Activated CD4-positive, alpha-beta T cell treated with anti-CD3 and anti-CD28 coated beads, Interleukin-2, amount 50 U/mL, for 4 hours (primary cell): Measurements from ENCODE around the gene TMEM72.
"Not testable (repeated sequence)": the region's sequence is repeated elsewhere in the genome, so short reads cannot be mapped to it uniquely, and the experiment has no call there.

ENCODE experiments used
- DNase-seq, 2 experiments: peaks; one replicate each; pipeline ENCODE4 v3.0.0-alpha.2; 2020

The TMEM72 gene

DNA sequence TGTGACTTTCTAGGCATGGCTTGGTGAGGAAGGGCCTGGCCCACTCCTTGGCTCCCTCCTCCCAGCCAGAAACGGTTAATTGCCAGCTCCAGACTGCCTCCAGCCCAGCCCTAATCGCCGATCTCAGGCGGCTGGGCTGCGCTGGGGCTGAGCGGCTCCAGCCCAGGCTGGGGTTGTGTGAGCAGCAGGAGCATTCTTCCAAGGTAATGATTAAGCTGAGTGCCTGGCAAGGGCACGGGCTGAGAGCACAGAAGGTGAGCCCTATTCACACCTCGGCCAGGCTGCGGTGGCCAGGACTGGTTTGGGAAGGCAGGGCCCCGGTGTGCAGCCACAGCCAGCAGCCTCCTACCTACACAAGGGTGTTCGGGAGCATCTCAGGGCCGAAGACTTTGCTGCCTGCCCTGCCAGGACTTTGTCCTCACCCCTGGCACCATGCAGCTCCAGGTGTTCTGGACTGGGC is at the start of gene TMEM72:
TMEM72 (plus strand) TSS at position 257 of the 460 bp plus-strand sequence; CDS start at position 433, 176 bp downstream.
- DNase-seq = no peak

DNA sequence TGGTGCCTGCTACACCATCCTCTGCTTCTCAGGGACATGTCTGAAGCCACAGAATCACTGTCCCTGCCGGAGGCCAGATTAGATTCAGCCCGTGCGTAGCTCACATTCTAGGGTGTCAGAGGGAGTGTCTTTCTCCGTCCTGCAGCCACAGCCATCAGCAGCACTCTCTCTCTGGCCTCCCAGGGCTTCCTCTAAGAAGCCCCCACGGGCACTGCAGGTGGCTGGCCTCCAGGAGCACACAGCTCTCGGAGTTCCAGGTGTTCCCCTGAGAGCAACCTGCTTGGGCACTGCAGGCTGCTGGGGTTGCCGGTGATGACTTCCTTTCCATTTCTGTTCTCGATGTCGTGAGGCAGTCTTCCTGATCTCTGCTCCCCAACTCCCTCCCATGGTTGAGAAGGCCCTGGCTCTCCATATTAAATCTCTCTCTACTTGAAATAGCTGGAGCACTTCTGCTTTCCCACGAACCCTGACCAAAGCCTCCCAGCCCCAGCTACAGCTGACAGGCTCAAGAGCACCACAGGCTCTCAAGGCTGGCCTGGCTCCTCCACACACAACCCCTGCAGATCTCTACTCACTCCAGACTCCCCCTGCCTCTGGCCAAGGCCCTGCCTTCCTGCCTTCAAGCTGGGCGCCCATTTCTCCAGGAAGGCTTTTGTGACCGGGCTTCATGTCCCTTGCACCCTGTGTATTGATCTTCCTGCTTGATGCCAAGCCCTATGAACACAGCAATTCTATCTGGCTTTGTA is 49.0 kb upstream of the TMEM72 start:
- DNase-seq = no peak

DNA sequence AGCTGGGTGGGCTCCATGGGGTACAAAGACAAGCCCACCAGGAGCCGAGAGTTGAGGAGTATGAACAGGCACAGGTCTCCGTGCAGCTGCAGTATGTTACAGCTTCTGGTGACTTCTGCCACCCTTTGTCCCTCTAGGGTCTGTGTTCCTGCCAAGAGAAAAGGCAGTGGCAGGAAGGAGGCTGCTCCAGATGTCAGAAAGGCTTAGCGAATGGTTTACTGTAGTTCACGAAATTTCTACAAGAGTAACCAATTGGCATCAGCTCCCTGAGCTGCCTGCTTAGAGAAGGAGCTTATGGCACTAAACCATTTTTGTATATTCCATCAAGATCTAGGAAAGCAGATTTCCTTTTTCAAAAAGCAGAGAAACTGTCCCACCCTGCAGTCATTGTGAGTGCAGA is 48.2 kb upstream of the TMEM72 start:
- no peak for DNase-seq

DNA sequence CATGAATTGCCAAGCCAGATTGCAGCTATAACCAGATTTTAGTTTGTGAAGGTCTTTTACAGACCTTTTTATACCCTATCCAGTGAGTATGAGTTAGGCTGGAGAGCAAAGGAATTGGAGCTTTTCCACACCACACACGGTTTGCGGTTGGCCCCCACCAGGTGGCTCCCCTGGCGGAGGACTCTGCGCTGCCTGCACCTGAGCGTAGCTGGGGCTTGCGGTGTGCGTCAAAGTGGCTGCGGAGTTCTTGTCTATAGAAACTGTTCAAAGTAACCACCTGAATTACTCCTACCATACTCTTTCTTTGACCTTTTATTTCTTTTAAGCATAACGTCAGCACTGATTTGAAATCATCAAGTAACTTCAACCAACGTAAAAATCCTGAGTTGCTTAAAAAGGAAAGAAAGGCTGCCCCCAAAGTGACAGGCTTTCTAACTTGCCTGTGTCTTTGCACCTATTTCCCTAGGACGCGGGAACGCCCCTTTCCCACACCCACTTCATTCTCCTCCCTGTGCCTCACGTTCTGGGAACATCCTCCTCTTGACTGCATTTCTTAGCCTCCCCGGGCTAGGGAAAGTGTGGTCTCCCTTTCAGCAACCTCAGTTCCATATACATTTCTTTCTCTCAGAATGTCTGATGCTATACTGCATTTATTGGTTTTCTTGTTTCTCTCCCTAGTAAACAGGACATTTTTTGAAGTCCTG is 47.6 kb upstream of the TMEM72 start:
- DNase-seq = no peak

DNA sequence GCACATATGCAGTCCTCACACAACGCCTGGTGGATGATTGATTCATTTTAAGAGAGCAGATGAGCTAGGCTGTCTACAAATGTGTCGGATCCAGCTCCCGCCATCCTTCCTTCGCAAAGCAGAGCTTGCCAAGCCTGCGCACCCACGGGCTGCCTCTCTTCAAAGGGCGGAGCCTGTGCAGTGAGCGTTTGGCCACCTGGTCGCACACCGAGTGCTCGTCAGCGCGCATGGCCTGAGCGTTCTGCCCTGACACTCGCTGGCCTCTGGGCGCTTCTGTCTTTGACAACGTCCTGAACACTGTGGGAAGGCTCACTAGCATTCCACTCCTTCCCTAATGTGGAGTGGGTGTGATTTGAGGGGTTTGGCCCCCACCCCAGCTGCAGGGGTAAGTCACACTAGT is 47.1 kb upstream of the TMEM72 start:
- DNase-seq = no peak

DNA sequence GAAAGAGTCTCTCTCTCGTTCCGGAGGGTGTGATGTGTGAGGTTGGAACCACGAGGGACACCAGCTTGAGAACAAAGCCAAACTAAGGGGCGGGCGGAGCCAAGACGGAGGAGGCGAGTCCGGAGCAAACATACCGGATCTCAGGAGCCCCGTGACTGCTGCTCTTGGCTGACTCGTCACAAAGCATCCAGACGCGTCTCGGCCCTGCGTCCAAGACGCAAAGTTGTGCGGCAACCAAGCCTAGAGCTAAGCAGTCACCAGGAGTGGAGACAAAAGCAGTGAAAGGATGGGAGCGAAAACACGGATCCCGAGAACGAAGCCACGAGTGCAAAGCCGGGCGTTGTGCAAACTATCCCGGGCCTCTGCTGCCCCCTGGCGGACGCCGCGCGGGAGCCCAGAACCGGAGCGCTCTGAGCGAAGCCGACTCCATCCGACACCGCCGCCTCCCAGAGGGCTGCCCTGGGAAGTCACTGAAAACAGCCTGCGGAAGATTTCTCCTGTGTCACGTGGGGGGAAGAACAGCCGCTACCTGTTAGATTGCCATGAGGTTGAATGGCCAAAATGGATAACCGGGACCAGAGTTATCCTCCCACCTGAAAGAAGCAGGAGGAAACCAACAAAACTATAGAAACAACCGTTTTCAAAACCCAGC is 46.4 kb upstream of the TMEM72 start:
- peak; percentile 72 to 81 for DNase-seq

DNA sequence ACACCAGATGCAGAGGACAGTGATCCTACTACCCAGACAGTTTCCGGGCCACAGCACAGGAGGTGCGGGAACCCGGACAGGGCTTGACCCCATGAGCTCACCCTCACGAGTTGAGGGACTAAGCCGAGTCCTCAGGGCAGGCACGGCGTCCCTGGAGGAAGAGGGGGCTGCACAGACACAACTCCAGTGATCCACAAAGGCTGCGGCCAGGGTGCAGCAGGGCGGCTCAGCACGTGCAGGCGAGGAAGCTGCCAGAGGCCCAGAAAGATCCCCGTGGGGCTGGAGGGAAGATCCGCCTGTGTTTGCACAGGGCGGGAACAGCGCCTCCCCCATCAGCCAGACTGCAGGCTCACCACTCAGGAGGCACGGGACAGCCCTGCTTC is 45.9 kb upstream of the TMEM72 start:
- no peak for DNase-seq

DNA sequence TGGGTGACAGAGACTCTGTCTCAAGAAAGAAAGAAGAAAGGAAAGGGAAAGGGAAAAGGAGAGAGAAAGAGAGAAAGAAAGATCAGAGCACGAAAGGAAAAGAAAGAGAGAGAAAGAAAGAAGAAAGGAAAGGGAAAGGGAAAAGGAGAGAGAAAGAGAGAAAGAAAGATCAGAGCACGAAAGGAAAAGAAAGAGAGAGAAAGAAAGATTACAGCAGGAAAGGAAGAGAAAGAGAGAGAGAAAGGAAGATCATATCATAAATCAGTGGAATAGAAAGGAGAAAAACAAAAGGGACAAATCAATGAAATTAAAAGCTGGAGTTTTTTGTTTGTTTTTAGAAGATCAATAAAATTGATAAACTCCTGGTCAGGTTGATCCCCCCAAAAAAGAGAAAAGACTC is 44.8 kb upstream of the TMEM72 start:
- DNase-seq = not testable (repeated sequence)

DNA sequence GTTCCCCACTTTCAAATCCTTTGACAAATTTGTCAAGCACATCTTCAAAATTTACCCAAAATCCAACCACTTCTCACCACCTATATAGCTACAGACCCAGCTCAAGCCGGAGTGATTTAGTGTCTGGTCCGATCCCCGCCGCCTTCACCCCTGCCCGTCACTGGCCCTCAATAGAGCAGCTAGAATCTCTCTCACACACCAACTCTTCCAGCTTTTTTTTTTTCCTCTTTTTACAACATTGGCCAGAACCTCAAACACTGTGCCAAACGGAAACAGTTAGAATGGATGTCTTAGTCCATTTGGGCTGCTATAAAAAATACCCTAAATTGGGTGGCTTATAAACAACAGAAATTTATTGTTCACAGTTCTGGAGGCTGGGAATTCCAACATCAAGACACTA is 41.1 kb upstream of the TMEM72 start:
- DNase-seq = no peak

DNA sequence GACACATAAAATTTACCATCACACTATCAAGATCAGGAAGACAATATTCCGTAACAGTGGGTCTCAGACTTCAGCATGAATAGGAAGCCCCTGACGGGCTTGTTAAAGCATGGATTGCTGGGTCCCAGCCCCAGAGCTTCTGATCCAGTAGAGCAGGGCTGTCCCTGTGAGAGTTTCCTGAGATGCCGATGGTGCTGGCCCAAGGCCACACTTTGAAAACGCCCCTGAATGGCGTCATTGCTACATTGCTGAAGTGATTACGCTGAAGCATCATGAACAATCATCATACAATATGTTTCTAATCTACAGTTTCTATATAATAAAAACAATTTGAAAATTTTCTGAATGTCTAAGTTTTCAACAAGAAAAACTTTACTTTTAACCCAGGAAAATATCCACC is 38.0 kb upstream of the TMEM72 start:
- DNase-seq = no peak

DNA sequence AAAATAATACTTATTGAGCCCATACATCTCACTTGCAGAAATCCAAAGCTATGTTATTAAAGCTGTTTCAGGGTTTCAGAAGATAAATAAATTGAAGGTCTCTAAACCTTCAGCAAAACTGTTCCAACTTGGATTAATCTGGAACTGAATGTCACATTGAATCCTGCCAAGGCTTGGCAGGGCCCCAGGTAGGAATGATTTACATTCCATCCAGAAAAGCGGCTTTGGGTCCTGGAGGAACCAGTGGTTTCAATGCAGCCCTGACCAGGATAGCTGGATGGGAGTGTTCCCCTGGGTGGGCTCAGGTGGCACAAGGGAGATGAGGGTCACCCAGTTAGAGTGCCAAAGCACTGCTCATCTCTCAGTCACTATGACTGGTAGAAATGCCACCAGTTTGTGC is 37.0 kb upstream of the TMEM72 start:
- no peak for DNase-seq

DNA sequence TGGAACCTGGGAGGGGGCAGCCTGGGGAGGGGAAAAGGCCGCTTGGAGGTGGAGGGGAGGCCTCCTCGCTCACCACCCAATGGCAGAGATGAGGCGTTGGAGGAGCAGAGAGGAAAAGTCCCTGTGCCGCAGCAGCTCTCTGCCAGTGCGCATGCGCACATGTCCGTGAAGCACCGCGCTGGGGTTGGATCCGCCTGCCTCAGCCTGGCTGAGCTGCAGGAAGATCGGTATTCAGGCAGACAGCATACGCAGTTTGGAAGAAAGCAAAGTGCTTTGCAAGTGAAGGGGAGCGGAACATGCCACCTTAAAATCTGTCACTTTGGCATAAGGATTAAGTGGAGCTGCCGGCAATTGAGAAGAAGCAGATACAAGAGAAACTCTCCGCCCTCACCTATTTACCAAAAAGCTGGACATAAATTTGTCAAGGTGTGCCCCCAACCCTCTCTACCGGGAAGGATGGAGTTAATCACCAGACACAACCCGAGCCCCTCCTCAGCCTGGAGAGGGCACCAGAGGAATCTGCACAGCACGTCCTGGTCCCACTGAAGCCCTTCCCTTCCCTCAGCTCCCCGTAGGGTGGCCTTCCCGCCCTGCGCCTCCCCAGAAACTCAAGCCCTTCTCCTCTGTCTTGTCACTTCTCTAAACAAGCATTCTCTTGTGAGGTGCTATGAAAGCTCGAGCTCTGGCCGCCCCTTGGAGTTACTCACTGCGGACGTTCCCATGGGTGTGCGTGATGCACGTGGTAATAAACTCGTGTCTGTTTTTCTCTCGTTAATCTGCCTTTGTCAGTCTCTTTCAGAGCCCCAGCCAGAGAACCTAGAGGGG is 32.2 kb upstream of the TMEM72 start:
- peak; percentile 58 for DNase-seq

DNA sequence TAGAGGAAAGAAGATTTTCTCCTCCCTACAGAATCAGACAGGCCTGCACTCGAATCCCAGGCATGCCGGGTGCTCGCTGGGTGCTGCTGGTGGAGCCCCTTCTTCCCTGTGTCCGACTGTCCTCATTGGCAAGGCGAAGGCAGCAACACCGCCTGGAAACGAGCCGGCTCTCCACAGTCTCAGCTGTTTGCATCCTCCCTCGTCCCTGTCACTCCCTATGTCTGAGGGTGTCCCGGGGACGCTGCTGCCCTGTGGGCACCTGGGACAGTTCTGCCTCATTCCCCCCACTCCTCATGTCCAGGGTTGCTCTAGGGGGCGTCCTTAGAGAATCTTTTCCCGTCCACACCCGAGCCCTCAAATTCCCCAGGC is 31.6 kb upstream of the TMEM72 start:
- DNase-seq = no peak

DNA sequence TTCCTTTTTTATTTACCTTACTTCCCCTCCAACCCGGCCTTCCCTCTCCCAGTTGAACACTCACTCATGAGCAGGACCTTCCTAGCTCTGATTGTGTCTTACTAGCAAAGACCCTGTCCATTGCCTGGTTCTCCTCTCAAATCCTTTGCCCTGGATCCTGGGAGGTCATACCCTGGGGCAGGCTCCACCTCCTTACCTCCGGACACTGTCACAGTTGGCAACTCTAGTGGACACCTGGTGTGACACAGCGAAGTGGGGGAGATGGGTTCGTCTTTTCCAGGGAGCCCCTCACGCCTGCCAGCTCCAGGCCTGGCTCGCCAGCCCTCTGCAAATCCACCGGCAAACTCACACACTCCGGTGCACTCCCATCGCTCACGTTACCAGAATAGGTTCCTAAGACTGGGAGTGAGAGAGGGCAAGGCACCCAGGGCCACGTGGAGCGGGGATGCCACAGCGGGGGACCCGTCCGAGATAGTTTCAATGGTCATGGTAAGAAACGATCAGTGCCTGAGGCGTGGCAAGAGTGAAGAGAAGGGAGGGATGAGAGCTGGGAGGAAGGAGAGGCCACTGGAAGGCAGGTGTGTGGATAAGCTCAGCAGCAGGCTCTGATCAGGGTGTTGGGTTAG is 30.9 kb upstream of the TMEM72 start:
- no peak for DNase-seq

DNA sequence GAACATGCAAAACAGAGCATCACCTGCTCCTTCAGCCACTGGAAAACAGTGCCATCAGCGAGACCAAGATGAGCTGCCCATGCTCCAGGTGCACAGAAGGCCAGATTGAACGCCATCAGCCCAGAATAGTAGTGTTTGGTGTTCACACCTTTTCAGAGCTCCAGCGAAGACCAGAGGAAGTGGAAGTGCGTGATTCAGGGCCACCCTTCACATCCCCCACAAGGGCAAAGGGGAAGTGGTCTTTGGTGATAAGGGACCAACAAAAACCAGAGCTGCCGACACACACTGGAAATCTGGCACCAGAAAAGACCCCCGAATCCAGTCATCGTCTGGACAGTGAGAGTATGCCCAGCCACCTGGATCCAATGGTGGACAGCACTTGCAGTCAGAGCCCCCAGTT is 29.5 kb upstream of the TMEM72 start:
- no peak for DNase-seq

DNA sequence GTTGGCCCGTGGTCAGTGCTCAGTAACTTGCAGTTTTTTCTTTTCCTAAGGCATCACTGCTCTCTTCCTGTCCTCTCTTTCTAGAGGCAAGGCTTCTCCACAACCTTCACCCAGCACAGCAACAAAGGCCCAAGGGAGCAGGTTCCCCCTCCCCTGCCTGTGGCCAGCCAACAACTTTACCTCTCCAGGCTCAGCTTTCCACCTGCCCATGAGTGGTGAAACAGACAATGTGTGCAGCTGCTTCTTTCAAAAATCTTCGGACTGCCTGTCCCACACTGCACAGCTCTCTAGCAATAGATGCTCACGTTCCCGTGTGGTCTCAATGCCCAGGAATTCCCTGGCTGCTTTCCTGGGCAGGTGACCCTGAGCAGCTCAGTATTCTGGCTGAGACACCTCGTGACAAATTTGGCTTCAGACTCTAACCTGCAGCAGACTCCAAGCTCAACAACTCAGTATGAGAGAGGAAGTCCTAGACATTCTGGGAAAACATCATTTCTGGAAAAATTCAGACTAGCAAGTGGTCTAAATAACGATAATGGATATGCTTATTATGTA is 28.9 kb upstream of the TMEM72 start:
- no peak for DNase-seq

DNA sequence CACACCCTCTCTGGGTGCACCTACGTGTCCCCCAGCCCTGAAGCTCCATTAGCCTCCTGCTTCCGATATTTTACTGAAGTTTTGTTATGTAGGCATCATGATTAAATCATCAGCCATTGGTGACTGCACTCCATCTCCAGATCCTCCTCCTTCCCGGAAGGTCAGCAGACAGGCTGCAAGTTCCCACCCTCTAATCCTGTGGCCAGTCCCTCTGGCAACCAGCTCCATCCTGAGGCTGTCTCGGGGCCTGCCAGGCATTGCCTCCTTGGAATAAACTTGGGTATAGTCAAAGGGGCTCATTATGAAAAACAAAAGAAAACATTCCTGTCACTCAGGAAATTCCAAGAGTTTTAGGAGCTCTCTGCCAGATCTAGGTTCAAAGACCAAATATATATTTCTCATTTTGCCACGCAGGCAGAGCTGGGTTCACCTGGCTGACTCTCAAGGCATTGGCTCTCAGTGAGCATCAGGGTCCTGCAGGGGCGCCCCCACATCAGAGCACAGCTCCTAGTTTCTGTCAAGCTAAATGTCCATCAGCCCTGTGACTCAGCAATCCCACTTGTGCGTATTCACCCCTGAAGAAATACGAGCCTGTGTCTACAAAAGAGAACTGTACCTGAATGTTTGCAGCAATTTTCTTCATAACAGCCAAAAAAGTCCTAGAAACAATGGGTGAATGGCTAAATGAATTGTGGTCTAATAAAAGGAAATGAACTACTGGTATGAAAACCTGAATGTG is 27.4 kb upstream of the TMEM72 start:
- no peak for DNase-seq

DNA sequence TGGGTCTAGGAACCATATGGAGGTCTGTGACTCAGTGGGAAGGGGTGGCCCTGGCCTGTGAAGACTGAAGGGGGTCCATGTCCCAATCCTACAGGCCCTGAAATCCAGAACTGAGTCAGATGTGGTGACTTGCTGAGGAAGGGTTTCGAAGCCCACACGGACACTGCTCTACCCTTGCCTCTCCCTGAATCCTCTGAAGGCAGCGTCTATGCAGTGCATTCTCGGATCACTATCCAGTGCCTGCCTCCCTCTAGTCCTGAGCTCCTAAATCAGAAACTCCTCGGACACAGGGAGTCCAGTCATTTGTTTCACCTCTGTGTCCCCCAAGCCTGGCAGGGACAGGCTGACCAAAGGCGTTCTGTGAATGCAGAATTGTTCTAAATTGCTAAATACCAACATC is 25.4 kb upstream of the TMEM72 start:
- no peak for DNase-seq

DNA sequence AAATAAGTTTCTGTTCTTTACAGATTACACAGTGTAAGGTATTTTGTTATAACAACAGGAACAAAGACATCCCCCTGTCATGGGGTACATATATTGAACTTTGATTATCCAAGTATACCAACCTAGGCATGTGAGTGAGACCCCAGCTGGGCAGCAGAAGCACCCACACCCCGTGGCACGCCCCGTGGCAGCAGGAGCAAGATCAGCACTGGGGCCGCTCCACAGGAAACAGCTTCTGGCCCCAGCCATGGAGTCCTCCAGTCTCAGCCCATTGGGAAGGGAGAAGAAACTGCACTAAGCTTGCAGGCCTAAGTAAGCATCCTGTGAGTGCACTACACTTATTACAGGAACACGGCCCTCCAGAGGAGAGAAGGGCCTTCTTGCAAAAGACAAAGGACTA is 24.2 kb upstream of the TMEM72 start:
- DNase-seq = no peak

DNA sequence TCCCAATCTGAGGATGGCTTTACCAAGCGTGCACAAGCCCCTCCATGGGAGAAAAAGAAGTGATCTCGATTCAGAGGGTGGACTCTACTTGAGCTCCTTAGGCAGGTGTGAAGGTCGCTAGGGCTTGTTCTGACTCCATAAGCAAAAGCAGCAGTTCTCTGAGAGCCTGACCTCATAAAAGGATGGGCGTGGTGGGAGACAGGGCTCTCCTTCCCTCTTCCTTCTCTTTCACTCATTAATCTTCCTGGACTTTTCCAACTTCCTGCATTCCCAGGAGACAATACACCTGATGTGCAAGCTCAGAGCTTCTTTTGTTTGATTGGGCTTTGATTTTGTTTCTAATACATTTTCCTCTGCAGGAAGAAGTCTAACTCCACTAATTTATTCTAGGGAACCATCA is 22.3 kb upstream of the TMEM72 start:
- DNase-seq = no peak

DNA sequence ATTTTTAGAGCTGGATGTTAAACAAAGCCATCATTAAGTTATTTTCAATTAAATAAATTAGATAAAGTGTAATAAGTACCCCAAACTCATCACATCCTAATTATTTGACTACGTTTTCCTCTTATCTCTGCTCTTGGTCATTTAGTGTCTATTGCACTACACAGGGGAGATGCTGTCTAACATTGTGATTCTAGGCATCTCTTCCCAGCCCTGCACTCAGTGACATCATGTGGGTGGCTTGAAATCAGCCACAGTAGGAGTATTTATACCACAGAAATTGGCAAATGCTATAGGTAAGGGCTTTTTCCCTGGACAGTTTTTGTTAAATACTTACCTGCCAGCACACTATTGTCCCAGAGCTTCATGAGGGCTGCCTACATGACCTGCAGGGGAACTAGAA is 21.3 kb upstream of the TMEM72 start:
- DNase-seq = no peak
